Raji (cell line): ENCODE data around the gene ZFYVE21.

Experiments
- POLR2A ChIP-seq: IDR thresholded peaks from 2 replicates; pipeline ENCODE4 v1.6.1; 2011; ENCODE audit warnings: low read depth, low read length, control low read depth; ENCODE audit not compliant: insufficient read depth

Gene ZFYVE21

DNA sequence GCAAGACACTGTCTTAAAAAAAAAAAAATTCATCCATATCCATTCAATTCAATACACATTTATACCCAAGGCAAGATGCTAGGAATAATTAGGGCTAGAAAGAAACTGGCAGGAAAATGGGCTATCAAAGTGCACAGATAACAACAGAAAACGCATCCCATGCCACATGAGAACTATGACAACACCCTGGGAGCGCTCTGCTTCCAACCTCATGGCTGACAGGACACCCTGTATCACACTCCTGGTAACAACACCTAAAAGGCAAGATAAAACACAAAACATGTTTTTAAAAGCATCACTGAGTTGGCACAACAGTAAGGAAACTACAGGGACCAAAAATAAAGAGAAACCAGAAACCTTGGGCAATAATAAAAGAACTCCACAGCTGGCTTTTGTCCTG, 54.9 kb downstream of the ZFYVE21 start:
- no peak for TF ChIP-seq POLR2A

DNA sequence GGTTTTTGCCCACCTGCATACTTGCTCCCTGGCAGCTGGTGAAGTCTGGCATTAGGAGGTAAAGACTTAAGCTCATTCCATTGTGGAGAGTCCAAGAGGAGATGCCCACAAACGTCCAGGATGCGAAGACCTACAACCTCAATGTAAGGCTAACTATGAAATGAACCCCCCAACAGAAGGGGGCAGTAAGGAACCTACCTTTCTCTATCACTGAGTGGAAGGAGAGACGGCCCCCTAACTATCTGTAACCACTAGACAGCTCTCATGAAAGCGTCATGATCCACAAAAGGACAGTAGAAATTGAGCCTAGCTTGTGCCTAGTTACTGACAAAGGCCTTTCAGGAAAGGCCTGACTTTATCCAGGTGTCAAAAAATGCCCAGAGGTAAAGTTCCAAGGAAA, 55.3 kb downstream of the ZFYVE21 start:
- no peak for TF ChIP-seq POLR2A

DNA sequence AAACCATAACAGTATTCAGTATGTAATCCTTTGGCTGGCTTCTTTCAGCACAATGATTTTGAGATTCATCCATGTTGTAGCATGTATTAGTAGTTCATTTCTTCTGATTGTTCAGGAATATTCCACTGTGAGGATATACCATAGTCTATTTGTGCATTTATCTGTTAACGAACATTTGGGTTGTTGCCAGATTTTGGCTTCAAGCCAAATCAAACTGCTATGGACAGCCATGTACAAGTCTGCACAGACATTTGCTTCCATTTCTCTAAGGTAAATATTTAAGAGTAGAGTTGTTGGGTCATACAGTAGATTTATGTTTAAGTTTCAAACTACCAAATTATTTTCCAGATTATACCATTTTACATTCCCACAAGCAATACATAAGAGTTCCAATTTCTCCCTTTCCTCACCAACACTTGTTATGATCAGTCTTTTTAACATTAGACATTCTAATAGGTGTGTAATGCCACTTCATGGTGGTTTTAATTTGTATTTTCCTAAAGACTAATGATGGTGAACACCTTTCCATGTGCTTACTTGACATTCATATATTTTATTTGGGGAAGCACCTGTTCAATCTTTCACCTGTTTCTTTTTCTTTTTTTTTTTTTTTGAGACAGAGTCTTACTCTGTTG, 56.6 kb downstream of the ZFYVE21 start:
- TF ChIP-seq POLR2A, result no peak

DNA sequence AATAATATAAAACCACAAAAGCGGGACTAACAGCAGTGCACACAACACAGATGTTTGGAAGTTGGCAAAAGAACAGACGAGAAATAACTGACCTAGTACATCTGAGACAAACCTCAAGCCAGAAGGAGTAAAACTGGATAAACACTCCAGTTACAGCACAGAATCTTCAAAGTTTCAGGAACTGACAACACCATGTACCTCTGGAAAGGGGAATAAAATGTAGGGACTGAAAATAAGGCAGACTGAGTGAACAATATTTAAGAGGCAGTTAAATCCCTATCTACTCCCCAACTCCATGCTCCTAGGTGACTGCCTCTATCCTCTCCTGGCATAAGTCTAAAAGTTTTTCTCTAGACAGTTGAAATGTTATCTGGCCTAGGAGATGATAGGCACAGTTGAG, 57.9 kb downstream of the ZFYVE21 start:
- TF ChIP-seq POLR2A, result no peak

DNA sequence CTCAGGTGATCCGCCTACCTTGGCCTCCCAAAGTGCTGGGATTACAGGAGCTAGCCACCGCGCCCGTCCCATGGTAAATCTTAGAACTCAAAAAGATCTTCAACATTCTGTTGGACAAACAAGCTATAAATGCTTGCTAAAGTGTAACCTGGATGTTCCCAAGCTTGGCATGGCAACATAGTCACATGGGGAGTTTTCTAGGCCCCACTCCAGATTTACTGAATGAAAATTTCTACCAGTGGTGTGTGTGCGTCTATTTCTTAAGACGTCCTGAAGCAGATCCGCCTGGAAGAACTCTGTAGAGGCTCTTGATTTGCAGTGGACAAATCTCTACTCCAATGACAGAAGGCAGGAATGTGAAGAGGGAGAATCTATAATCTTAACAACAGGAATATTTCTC, 59.9 kb downstream of the ZFYVE21 start:
- TF ChIP-seq POLR2A, result no peak

DNA sequence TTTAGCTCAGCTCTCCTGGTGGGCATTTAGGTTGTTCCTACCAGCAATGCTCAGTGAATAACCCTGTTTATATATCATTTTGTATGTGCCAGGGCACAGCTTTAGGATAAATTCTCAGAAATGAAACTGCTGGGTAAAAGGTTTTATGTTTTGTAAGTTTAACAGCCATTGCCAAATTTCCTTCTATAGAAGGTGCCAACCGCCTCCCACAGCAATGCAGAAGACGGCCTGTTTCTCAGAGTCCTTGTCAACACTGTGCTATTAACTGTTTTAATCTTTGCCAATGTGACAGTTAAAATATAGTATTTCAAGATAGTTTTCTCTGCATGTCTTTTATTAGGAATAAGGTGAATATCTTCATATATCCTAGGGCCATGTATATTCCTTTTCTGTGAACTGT, 66.8 kb downstream of the ZFYVE21 start:
- TF ChIP-seq POLR2A, result no peak
